Measurements from ENCODE around the gene GLB1L2.

GRCh38 chr11:134364261-134364660, 32.5 kb downstream of the GLB1L2 start:
- no peak for TF ChIP-seq CTCF (conservative IDR thresholded peaks at IDR 0.05; ENCODE audit: low read depth in 2 of 2)
- TF ChIP-seq POLR2AphosphoS5 (IDR thresholded peaks at IDR 0.05; ENCODE audit: low read depth): no peak
- TF ChIP-seq REST (IDR thresholded peaks at IDR 0.05; ENCODE audit: unreplicated experiment): no peak
- TF ChIP-seq EZH2 (IDR thresholded peaks at IDR 0.05; ENCODE audit: low read depth, unreplicated experiment): no peak
- no peak for TF ChIP-seq JUNB (IDR thresholded peaks at IDR 0.05; ENCODE audit: unreplicated experiment)
- TF ChIP-seq CREB1 (CRISPR knock-in tag; IDR thresholded peaks at IDR 0.05; ENCODE audit: low read depth): no peak

All from GM23338 (cell line).